Esophagus squamous epithelium (tissue), 4 donors: ENCODE measurements around the gene RPAP3.

ENCODE experiments used
- POLR2A ChIP-seq, 4 donors: fragments of 450-650 bp; IDR thresholded peaks; one replicate each; pipeline ENCODE4 v1.6.1; 2017; ENCODE audit warnings: antibody characterized with exemption in 4 of 4, mild to moderate bottlenecking in 4 of 4, moderate library complexity in 3 of 4
- TF ChIP-seq, protein P1 (sequence below), 6 experiments: fragments of 450-650 bp in 4 of 6; fragments of 200-600 bp in 2 of 6; sonication (generic) in 2 of 6; IDR thresholded peaks; one replicate each; pipeline ENCODE4 v1.5.1; 2016 to 2019; ENCODE audit warnings: antibody characterized with exemption in 6 of 6, mild to moderate bottlenecking in 4 of 6, moderate library complexity in 4 of 6

DNA sequence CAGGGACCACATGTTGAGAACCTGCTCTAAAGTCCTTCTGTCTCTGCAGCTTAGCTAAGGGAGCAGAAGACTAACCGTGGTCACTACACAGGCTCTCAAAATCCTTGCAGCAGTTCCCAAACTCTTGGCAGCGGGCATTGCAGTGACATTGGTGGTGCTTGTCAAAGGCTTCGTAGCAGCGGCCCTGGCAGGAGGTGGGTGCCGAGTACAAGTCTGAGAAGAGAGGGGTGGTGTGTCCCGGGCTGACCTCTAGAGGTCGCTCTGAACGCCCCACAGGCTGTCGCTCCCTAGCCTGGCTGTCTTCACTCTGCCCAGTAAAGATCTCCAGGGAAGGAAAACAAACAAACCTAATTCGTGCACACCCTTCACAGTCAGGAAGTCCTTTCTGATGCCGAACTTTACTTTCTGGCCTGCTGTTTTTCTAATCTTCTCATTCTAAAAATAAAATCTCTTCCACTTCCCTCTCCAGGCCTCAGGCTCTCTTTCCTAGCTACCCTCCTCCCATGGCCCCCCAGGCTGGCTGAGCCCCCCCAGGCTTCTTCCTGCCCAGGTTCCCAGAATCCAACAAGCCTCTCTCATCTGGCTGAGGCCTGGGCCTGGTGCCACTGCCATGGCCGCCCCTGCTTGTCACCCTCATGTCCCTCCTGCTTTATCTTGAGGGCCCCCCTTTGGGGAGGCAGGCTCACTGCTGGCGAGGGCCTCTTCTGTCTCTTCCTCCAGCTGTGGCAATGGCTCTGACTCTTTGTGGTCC lies 11.8 kb upstream of the RPAP3 start:
- TF ChIP-seq, protein P1, sequence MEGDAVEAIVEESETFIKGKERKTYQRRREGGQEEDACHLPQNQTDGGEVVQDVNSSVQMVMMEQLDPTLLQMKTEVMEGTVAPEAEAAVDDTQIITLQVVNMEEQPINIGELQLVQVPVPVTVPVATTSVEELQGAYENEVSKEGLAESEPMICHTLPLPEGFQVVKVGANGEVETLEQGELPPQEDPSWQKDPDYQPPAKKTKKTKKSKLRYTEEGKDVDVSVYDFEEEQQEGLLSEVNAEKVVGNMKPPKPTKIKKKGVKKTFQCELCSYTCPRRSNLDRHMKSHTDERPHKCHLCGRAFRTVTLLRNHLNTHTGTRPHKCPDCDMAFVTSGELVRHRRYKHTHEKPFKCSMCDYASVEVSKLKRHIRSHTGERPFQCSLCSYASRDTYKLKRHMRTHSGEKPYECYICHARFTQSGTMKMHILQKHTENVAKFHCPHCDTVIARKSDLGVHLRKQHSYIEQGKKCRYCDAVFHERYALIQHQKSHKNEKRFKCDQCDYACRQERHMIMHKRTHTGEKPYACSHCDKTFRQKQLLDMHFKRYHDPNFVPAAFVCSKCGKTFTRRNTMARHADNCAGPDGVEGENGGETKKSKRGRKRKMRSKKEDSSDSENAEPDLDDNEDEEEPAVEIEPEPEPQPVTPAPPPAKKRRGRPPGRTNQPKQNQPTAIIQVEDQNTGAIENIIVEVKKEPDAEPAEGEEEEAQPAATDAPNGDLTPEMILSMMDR (IDR thresholded peaks at IDR 0.05): peak; percentile 46 to 76 (median 60)
- TF ChIP-seq POLR2A (IDR thresholded peaks at IDR 0.05): no peak
